SK-N-SH treated with all-trans-retinoic acid at 6 μM for 48 hours (cell line): ENCODE results near the gene SCAP.

ENCODE experiments used
- ATAC-seq: fragments of 200-7000 bp; cut with Tn5 transposase; 3 replicates; pipeline ENCODE4 v1.9.1; 2020; ENCODE audit warnings: mild to moderate bottlenecking, moderate library complexity
- ARNTL ChIP-seq: fragments of 450-650 bp; formaldehyde crosslinking; IDR thresholded peaks from 2 replicates; pipeline ENCODE4 v1.5.0; 2020; ENCODE audit warnings: low read depth, mild to moderate bottlenecking, moderate library complexity, borderline replicate concordance
- BACH2 ChIP-seq: fragments of 250-450 bp; sonication (Bioruptor Pico); IDR thresholded peaks from 2 replicates; pipeline ENCODE4 v1.9.0; 2021; ENCODE audit warnings: mild to moderate bottlenecking, borderline replicate concordance
- CSDC2 ChIP-seq: fragments of 250-450 bp; sonication (Bioruptor Pico); IDR thresholded peaks from 2 replicates; pipeline ENCODE4 v1.5.0; 2020; ENCODE audit warnings: mild to moderate bottlenecking, moderate library complexity
- ESRRG ChIP-seq: fragments of 250-450 bp; sonication (Bioruptor Pico); IDR thresholded peaks from 2 replicates; pipeline ENCODE4 v1.6.1; 2021; ENCODE audit warnings: mild to moderate bottlenecking
- GLIS3 ChIP-seq: fragments of 250-450 bp; sonication (Bioruptor Pico); IDR thresholded peaks from 2 replicates; pipeline ENCODE4 v1.5.0; 2020; ENCODE audit warnings: mild to moderate bottlenecking, moderate library complexity
- ISL1 ChIP-seq: fragments of 250-450 bp; sonication (Bioruptor Pico); IDR thresholded peaks from 2 replicates; pipeline ENCODE4 v2.1.2; 2022; ENCODE audit warnings: mild to moderate bottlenecking, moderate library complexity
- OSR1 ChIP-seq: fragments of 250-450 bp; sonication (Bioruptor Pico); IDR thresholded peaks from 2 replicates; pipeline ENCODE4 v1.8.0; 2022; ENCODE audit warnings: moderate library complexity, mild to moderate bottlenecking, inconsistent platforms
- PPARA ChIP-seq: fragments of 250-450 bp; sonication (Bioruptor Pico); IDR thresholded peaks from 2 replicates; pipeline ENCODE4 v1.5.0; 2020; ENCODE audit warnings: mild to moderate bottlenecking, borderline replicate concordance
- RARB ChIP-seq: fragments of 250-450 bp; sonication (Bioruptor Pico); IDR thresholded peaks from 2 replicates; pipeline ENCODE4 v1.8.0; 2021; ENCODE audit warnings: mild to moderate bottlenecking, moderate library complexity
- SNAI2 ChIP-seq: fragments of 250-450 bp; sonication (Bioruptor Pico); IDR thresholded peaks from 2 replicates; pipeline ENCODE4 v1.5.0; 2020; ENCODE audit warnings: mild to moderate bottlenecking, moderate library complexity
- TCF4 ChIP-seq: fragments of 250-450 bp; sonication (Bioruptor Pico); IDR thresholded peaks from 2 replicates; pipeline ENCODE4 v1.8.0; 2021; ENCODE audit warnings: mild to moderate bottlenecking, moderate library complexity, borderline replicate concordance
- TOX ChIP-seq: fragments of 250-450 bp; sonication (Bioruptor Pico); IDR thresholded peaks from 2 replicates; pipeline ENCODE4 v1.8.0; 2021; ENCODE audit warnings: mild to moderate bottlenecking, moderate library complexity, borderline replicate concordance
- ZC3H10 ChIP-seq: fragments of 250-450 bp; sonication (Bioruptor Pico); IDR thresholded peaks from 2 replicates; pipeline ENCODE4 v1.5.1; 2021; ENCODE audit warnings: mild to moderate bottlenecking, moderate library complexity
- ZFP3 ChIP-seq: fragments of 250-450 bp; sonication (Bioruptor Pico); IDR thresholded peaks from 2 replicates; pipeline ENCODE4 v1.5.0; 2020; ENCODE audit warnings: mild to moderate bottlenecking, moderate library complexity
- ZFP30 ChIP-seq: fragments of 450-650 bp; formaldehyde crosslinking; IDR thresholded peaks from 2 replicates; pipeline ENCODE4 v1.5.0; 2022; ENCODE audit warnings: mild to moderate bottlenecking, moderate library complexity
- ZNF565 ChIP-seq: fragments of 450-650 bp; formaldehyde crosslinking; conservative IDR thresholded peaks from 2 replicates; pipeline ENCODE4 v1.5.0; 2020; ENCODE audit warnings: low read depth, mild to moderate bottlenecking, moderate library complexity
- ZNF70 ChIP-seq: fragments of 450-650 bp; formaldehyde crosslinking; IDR thresholded peaks from 2 replicates; pipeline ENCODE4 v1.5.0; 2020; ENCODE audit warnings: mild to moderate bottlenecking, moderate library complexity
- ZNF8 ChIP-seq: fragments of 450-650 bp; formaldehyde crosslinking; IDR thresholded peaks from 2 replicates; pipeline ENCODE4 v1.5.0; 2020; ENCODE audit warnings: mild to moderate bottlenecking, moderate library complexity
- TF ChIP-seq, protein P1 (sequence below): fragments of 250-450 bp; sonication (Bioruptor Pico); IDR thresholded peaks from 2 replicates; pipeline ENCODE4 v1.5.0; 2020; ENCODE audit warnings: mild to moderate bottlenecking, moderate library complexity
- TF ChIP-seq, protein P2 (sequence below): fragments of 250-450 bp; sonication (Bioruptor Pico); IDR thresholded peaks from 2 replicates; pipeline ENCODE4 v1.5.1; 2020; ENCODE audit warnings: low read depth, mild to moderate bottlenecking, moderate library complexity
- TF ChIP-seq, protein P3 (sequence below): fragments of 250-450 bp; sonication (Bioruptor Pico); IDR thresholded peaks from 2 replicates; pipeline ENCODE4 v1.8.0; 2020; ENCODE audit warnings: mild to moderate bottlenecking, moderate library complexity, borderline replicate concordance
- TF ChIP-seq, protein P4 (sequence below): fragments of 250-450 bp; sonication (Bioruptor Pico); IDR thresholded peaks from 2 replicates; pipeline ENCODE4 v1.5.1; 2021; ENCODE audit warnings: mild to moderate bottlenecking, moderate library complexity
- TF ChIP-seq, protein P5 (sequence below): fragments of 250-450 bp; sonication (Bioruptor Pico); IDR thresholded peaks from 2 replicates; pipeline ENCODE4 v1.8.0; 2021; ENCODE audit warnings: low read depth, mild to moderate bottlenecking, moderate library complexity, borderline replicate concordance

Gene SCAP

DNA sequence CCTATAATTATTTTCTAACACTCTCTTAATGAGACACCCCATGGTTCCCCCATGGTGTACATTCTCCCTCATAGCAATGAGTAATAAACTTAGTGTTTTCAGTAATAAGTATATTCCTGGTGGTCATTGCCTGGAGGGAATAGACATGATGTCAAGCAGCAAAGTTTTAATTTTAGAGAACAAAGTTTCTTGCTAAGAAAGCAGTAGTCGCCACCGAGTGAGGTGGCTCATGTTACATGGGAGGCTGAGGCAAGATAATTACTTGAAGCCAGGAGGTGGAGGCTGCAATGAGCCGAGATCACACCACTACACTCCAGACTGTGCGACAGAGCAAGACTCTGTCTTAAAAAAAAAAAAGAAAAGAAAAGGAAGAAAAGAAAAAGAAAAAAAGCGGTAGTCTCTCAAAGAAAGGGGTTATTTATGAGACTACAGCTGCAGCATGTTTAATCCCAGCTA lies 40.2 kb upstream of the SCAP start:
- TF ChIP-seq SNAI2, result no peak
- TF ChIP-seq CSDC2 (CRISPR knock-in tag), result no peak
- no peak for TF ChIP-seq ARNTL (CRISPR knock-in tag)
- TF ChIP-seq RARB (CRISPR knock-in tag), result no peak
- TF ChIP-seq, protein P1, sequence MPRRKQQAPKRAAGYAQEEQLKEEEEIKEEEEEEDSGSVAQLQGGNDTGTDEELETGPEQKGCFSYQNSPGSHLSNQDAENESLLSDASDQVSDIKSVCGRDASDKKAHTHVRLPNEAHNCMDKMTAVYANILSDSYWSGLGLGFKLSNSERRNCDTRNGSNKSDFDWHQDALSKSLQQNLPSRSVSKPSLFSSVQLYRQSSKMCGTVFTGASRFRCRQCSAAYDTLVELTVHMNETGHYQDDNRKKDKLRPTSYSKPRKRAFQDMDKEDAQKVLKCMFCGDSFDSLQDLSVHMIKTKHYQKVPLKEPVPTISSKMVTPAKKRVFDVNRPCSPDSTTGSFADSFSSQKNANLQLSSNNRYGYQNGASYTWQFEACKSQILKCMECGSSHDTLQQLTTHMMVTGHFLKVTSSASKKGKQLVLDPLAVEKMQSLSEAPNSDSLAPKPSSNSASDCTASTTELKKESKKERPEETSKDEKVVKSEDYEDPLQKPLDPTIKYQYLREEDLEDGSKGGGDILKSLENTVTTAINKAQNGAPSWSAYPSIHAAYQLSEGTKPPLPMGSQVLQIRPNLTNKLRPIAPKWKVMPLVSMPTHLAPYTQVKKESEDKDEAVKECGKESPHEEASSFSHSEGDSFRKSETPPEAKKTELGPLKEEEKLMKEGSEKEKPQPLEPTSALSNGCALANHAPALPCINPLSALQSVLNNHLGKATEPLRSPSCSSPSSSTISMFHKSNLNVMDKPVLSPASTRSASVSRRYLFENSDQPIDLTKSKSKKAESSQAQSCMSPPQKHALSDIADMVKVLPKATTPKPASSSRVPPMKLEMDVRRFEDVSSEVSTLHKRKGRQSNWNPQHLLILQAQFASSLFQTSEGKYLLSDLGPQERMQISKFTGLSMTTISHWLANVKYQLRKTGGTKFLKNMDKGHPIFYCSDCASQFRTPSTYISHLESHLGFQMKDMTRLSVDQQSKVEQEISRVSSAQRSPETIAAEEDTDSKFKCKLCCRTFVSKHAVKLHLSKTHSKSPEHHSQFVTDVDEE (CRISPR knock-in tag), result no peak
- no peak for TF ChIP-seq ISL1 (CRISPR knock-in tag)
- TF ChIP-seq ESRRG (CRISPR knock-in tag), result no peak
- TF ChIP-seq, protein P2, sequence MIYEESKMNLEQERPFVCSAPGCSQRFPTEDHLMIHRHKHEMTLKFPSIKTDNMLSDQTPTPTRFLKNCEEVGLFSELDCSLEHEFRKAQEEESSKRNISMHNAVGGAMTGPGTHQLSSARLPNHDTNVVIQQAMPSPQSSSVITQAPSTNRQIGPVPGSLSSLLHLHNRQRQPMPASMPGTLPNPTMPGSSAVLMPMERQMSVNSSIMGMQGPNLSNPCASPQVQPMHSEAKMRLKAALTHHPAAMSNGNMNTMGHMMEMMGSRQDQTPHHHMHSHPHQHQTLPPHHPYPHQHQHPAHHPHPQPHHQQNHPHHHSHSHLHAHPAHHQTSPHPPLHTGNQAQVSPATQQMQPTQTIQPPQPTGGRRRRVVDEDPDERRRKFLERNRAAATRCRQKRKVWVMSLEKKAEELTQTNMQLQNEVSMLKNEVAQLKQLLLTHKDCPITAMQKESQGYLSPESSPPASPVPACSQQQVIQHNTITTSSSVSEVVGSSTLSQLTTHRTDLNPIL (CRISPR knock-in tag), result no peak
- TF ChIP-seq ZFP30 (CRISPR knock-in tag), result no peak
- no peak for TF ChIP-seq GLIS3 (CRISPR knock-in tag)
- TF ChIP-seq, protein P3, sequence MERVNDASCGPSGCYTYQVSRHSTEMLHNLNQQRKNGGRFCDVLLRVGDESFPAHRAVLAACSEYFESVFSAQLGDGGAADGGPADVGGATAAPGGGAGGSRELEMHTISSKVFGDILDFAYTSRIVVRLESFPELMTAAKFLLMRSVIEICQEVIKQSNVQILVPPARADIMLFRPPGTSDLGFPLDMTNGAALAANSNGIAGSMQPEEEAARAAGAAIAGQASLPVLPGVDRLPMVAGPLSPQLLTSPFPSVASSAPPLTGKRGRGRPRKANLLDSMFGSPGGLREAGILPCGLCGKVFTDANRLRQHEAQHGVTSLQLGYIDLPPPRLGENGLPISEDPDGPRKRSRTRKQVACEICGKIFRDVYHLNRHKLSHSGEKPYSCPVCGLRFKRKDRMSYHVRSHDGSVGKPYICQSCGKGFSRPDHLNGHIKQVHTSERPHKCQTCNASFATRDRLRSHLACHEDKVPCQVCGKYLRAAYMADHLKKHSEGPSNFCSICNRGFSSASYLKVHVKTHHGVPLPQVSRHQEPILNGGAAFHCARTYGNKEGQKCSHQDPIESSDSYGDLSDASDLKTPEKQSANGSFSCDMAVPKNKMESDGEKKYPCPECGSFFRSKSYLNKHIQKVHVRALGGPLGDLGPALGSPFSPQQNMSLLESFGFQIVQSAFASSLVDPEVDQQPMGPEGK (CRISPR knock-in tag), result no peak
- no peak for TF ChIP-seq TCF4 (CRISPR knock-in tag)
- TF ChIP-seq, protein P4, sequence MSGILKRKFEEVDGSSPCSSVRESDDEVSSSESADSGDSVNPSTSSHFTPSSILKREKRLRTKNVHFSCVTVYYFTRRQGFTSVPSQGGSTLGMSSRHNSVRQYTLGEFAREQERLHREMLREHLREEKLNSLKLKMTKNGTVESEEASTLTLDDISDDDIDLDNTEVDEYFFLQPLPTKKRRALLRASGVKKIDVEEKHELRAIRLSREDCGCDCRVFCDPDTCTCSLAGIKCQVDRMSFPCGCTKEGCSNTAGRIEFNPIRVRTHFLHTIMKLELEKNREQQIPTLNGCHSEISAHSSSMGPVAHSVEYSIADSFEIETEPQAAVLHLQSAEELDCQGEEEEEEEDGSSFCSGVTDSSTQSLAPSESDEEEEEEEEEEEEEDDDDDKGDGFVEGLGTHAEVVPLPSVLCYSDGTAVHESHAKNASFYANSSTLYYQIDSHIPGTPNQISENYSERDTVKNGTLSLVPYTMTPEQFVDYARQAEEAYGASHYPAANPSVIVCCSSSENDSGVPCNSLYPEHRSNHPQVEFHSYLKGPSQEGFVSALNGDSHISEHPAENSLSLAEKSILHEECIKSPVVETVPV, result no peak
- TF ChIP-seq OSR1, result no peak
- no peak for TF ChIP-seq TOX
- TF ChIP-seq PPARA (CRISPR knock-in tag), result no peak
- TF ChIP-seq ZNF70 (CRISPR knock-in tag), result no peak
- TF ChIP-seq ZNF565, result no peak
- no peak for TF ChIP-seq ZFP3
- no peak for TF ChIP-seq ZNF8 (CRISPR knock-in tag)

DNA sequence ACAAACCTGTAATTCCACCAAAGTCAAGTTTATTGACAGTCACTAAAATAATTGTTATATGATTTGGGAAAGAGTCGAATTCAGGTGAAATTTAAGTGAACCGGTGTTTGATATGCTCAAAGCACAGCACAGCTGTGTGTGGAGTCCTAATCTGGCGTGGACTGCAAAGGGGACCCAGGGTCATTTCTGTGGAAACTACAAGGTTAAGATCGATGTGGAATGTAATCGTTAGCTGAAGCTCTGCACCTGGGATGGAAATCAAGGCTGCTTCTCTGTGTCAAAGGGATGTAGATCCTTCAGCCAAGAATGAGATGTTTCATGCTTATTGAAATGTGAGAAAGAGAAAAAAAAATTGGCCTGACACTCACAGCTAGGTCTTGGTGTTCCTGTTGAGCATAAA lies 39.4 kb upstream of the SCAP start:
- TF ChIP-seq BACH2 (no peak), OSR1 (no peak), PPARA (CRISPR knock-in tag) (no peak), ZNF70 (CRISPR knock-in tag) (no peak), SNAI2 (no peak), ESRRG (CRISPR knock-in tag) (no peak), RARB (CRISPR knock-in tag) (no peak), ZNF565 (no peak), ZNF8 (CRISPR knock-in tag) (no peak), TCF4 (CRISPR knock-in tag) (no peak), ZFP30 (CRISPR knock-in tag) (no peak), GLIS3 (CRISPR knock-in tag) (no peak), TOX (no peak), ZC3H10 (CRISPR knock-in tag) (no peak)
- TF ChIP-seq, protein P5, sequence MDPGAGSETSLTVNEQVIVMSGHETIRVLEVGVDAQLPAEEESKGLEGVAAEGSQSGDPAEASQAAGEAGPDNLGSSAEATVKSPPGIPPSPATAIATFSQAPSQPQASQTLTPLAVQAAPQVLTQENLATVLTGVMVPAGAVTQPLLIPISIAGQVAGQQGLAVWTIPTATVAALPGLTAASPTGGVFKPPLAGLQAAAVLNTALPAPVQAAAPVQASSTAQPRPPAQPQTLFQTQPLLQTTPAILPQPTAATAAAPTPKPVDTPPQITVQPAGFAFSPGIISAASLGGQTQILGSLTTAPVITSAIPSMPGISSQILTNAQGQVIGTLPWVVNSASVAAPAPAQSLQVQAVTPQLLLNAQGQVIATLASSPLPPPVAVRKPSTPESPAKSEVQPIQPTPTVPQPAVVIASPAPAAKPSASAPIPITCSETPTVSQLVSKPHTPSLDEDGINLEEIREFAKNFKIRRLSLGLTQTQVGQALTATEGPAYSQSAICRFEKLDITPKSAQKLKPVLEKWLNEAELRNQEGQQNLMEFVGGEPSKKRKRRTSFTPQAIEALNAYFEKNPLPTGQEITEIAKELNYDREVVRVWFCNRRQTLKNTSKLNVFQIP (CRISPR knock-in tag), result no peak
- TF ChIP-seq, protein P1 (CRISPR knock-in tag), result no peak
- TF ChIP-seq, protein P4, result no peak
- TF ChIP-seq, protein P2 (CRISPR knock-in tag), result no peak
- no peak for ATAC-seq

More for the DNA sequence above, 40.2 kb upstream of the SCAP start:
- no peak for ATAC-seq
